WTC11 (cell line): Measurements from ENCODE around the gene CCDC39. TPM values are rescaled to one million over a fixed set of nuclear protein-coding genes. Genes with fewer than 3 reads are reported as not detected.

Experiments used
- ATAC-seq: fragments of 200-7000 bp; cut with Tn5 transposase; 2 replicates; pipeline ENCODE4 v1.10.0; 2021; ENCODE audit warnings: mild to moderate bottlenecking, moderate library complexity
- CTCF ChIA-PET: fragments of 300-600 bp; sonication (Branson Sonifier 250); formaldehyde crosslinking; loops from one replicate; lab custom pipeline; 2021; ENCODE audit warnings: antibody characterized with exemption; lab: Charles Lee
- POLR2A ChIA-PET: fragments of 350-600 bp; sonication (Branson Sonifier 250); formaldehyde crosslinking; loops from one replicate; lab custom pipeline; 2021; ENCODE audit warnings: antibody characterized with exemption; lab: Charles Lee
- DNase-seq: peaks from one replicate; pipeline ENCODE4 v3.0.0; 2021; ENCODE audit warnings: low spot score
- H3K27ac Mint-ChIP-seq: 2 replicates; pipeline ENCODE4 v1.8.0; 2021; ENCODE audit warnings: mixed read lengths
- H3K27me3 Mint-ChIP-seq: 2 replicates; pipeline ENCODE4 v1.8.0; 2021; ENCODE audit warnings: low read depth, mild to moderate bottlenecking, moderate library complexity, mixed read lengths
- H3K36me3 Mint-ChIP-seq: 2 replicates; pipeline ENCODE4 v1.8.0; 2021; ENCODE audit warnings: mixed read lengths
- H3K4me1 Mint-ChIP-seq: 2 replicates; pipeline ENCODE4 v1.8.0; 2022; ENCODE audit warnings: mixed read lengths
- H3K4me3 Mint-ChIP-seq: 2 replicates; pipeline ENCODE4 v1.8.0; 2021; ENCODE audit warnings: mild to moderate bottlenecking, moderate library complexity, mixed read lengths
- H3K9me3 Mint-ChIP-seq: 2 replicates; pipeline ENCODE4 v1.8.0; 2021; ENCODE audit warnings: mixed read lengths
- ESRRA ChIP-seq: sonication (generic); formaldehyde crosslinking; IDR thresholded peaks from 2 replicates; pipeline ENCODE4 v1.8.1; 2022; ENCODE audit warnings: mild to moderate bottlenecking, missing genetic modification reagents, borderline replicate concordance
- IRF2 ChIP-seq: sonication (generic); formaldehyde crosslinking; IDR thresholded peaks from 2 replicates; pipeline ENCODE4 v1.8.0; 2022; ENCODE audit warnings: low read depth, missing genetic modification reagents, borderline replicate concordance
- JUN ChIP-seq: sonication (generic); formaldehyde crosslinking; IDR thresholded peaks from 2 replicates; pipeline ENCODE4 v1.8.0; 2023; ENCODE audit warnings: mild to moderate bottlenecking, missing genetic modification reagents
- KAT7 ChIP-seq: sonication (generic); formaldehyde crosslinking; IDR thresholded peaks from 2 replicates; pipeline ENCODE4 v1.8.1; 2023; ENCODE audit warnings: missing genetic modification reagents, mild to moderate bottlenecking, borderline replicate concordance
- NFE2L1 ChIP-seq: sonication (generic); formaldehyde crosslinking; IDR thresholded peaks from 2 replicates; pipeline ENCODE4 v1.8.1; 2023; ENCODE audit warnings: missing genetic modification reagents
- NR2C2 ChIP-seq: sonication (generic); formaldehyde crosslinking; IDR thresholded peaks from 2 replicates; pipeline ENCODE4 v1.8.0; 2022; ENCODE audit warnings: mild to moderate bottlenecking, missing genetic modification reagents
- RORB ChIP-seq: fragments of 250-450 bp; sonication (Bioruptor Pico); IDR thresholded peaks from 2 replicates; pipeline ENCODE4 v1.9.0; 2021; ENCODE audit warnings: mild to moderate bottlenecking
- SMAD3 ChIP-seq: sonication (generic); formaldehyde crosslinking; IDR thresholded peaks from 2 replicates; pipeline ENCODE4 v1.8.0; 2022; ENCODE audit warnings: missing genetic modification reagents, mild to moderate bottlenecking, borderline replicate concordance
- SP1 ChIP-seq: sonication (generic); formaldehyde crosslinking; conservative IDR thresholded peaks from 2 replicates; pipeline ENCODE4 v1.8.1; 2022; ENCODE audit warnings: missing genetic modification reagents
- ZBTB21 ChIP-seq: sonication (generic); formaldehyde crosslinking; IDR thresholded peaks from 2 replicates; pipeline ENCODE4 v1.8.1; 2023; ENCODE audit warnings: mild to moderate bottlenecking, missing genetic modification reagents, borderline replicate concordance
- ZNF263 ChIP-seq: sonication (generic); formaldehyde crosslinking; IDR thresholded peaks from 2 replicates; pipeline ENCODE4 v1.8.1; 2022; ENCODE audit warnings: low read depth, mild to moderate bottlenecking, moderate library complexity, missing genetic modification reagents
- total RNA-seq: library from RNA; stranded (reverse); gene quantifications from 3 replicates; pipeline ENCODE4 v1.2.3, GENCODE V29; 2021
- TF ChIP-seq, protein P1 (sequence below): sonication (generic); formaldehyde crosslinking; conservative IDR thresholded peaks from 2 replicates; pipeline ENCODE4 v1.8.1; 2023; ENCODE audit warnings: mild to moderate bottlenecking, low read depth, missing genetic modification reagents, moderate library complexity
- TF ChIP-seq, protein P2 (sequence below): fragments of 250-450 bp; sonication (Bioruptor Pico); IDR thresholded peaks from 2 replicates; pipeline ENCODE4 v1.9.0; 2021; ENCODE audit warnings: mild to moderate bottlenecking
- TF ChIP-seq, protein P3 (sequence below): sonication (generic); formaldehyde crosslinking; IDR thresholded peaks from 2 replicates; pipeline ENCODE4 v1.8.1; 2022; ENCODE audit warnings: mild to moderate bottlenecking, missing genetic modification reagents, moderate library complexity, borderline replicate concordance
- TF ChIP-seq, protein P4 (sequence below): sonication (generic); formaldehyde crosslinking; IDR thresholded peaks from 2 replicates; pipeline ENCODE4 v1.8.1; 2023; ENCODE audit warnings: mild to moderate bottlenecking, missing genetic modification reagents, borderline replicate concordance
- TF ChIP-seq, protein P5 (sequence below): sonication (generic); formaldehyde crosslinking; conservative IDR thresholded peaks from 2 replicates; pipeline ENCODE4 v1.8.1; 2022; ENCODE audit warnings: mild to moderate bottlenecking, missing genetic modification reagents
- TF ChIP-seq, protein P6 (sequence below): sonication (generic); formaldehyde crosslinking; IDR thresholded peaks from 2 replicates; pipeline ENCODE4 v1.8.0; 2023; ENCODE audit warnings: mild to moderate bottlenecking, missing genetic modification reagents
- TF ChIP-seq, protein P7 (sequence below): fragments of 200-600 bp; IDR thresholded peaks from 2 replicates; pipeline ENCODE4 v1.8.0; 2022; ENCODE audit warnings: antibody characterized with exemption
- TF ChIP-seq, protein P8 (sequence below): sonication (generic); formaldehyde crosslinking; IDR thresholded peaks from 2 replicates; pipeline ENCODE4 v1.8.1; 2023; ENCODE audit warnings: mild to moderate bottlenecking, moderate library complexity, missing genetic modification reagents

CCDC39 gene
- total RNA-seq, 1 experiment from 2014 or later, result not detected

DNA sequence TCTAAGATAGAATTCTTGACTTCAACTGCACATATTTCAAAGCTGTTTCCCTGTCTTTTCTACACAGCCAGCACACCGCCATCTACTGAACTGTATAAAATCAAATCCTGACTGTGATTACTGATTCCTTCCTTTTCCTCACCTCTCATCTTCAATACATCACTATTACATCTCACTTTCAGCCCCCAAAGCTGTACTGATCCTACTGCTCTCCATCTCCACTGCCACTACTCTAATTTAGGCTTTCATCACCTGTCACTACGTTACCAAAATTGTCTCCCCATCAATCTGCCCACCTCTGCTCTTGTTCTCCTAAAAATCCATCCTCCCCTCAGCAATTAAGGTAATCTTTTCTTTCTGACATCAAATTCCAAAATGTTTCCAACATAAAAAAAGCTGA lies 4.5 kb upstream of the CCDC39 start (continued):
- TF ChIP-seq, protein P1, sequence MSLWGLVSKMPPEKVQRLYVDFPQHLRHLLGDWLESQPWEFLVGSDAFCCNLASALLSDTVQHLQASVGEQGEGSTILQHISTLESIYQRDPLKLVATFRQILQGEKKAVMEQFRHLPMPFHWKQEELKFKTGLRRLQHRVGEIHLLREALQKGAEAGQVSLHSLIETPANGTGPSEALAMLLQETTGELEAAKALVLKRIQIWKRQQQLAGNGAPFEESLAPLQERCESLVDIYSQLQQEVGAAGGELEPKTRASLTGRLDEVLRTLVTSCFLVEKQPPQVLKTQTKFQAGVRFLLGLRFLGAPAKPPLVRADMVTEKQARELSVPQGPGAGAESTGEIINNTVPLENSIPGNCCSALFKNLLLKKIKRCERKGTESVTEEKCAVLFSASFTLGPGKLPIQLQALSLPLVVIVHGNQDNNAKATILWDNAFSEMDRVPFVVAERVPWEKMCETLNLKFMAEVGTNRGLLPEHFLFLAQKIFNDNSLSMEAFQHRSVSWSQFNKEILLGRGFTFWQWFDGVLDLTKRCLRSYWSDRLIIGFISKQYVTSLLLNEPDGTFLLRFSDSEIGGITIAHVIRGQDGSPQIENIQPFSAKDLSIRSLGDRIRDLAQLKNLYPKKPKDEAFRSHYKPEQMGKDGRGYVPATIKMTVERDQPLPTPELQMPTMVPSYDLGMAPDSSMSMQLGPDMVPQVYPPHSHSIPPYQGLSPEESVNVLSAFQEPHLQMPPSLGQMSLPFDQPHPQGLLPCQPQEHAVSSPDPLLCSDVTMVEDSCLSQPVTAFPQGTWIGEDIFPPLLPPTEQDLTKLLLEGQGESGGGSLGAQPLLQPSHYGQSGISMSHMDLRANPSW (CRISPR knock-in tag), result no peak
- TF ChIP-seq ESRRA (CRISPR knock-in tag), result no peak
- no peak for TF ChIP-seq NR2C2 (CRISPR knock-in tag)
- no peak for TF ChIP-seq IRF2 (CRISPR knock-in tag)
- TF ChIP-seq, protein P2, sequence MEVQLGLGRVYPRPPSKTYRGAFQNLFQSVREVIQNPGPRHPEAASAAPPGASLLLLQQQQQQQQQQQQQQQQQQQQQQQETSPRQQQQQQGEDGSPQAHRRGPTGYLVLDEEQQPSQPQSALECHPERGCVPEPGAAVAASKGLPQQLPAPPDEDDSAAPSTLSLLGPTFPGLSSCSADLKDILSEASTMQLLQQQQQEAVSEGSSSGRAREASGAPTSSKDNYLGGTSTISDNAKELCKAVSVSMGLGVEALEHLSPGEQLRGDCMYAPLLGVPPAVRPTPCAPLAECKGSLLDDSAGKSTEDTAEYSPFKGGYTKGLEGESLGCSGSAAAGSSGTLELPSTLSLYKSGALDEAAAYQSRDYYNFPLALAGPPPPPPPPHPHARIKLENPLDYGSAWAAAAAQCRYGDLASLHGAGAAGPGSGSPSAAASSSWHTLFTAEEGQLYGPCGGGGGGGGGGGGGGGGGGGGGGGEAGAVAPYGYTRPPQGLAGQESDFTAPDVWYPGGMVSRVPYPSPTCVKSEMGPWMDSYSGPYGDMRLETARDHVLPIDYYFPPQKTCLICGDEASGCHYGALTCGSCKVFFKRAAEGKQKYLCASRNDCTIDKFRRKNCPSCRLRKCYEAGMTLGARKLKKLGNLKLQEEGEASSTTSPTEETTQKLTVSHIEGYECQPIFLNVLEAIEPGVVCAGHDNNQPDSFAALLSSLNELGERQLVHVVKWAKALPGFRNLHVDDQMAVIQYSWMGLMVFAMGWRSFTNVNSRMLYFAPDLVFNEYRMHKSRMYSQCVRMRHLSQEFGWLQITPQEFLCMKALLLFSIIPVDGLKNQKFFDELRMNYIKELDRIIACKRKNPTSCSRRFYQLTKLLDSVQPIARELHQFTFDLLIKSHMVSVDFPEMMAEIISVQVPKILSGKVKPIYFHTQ (CRISPR knock-in tag), result no peak
- TF ChIP-seq, protein P3, sequence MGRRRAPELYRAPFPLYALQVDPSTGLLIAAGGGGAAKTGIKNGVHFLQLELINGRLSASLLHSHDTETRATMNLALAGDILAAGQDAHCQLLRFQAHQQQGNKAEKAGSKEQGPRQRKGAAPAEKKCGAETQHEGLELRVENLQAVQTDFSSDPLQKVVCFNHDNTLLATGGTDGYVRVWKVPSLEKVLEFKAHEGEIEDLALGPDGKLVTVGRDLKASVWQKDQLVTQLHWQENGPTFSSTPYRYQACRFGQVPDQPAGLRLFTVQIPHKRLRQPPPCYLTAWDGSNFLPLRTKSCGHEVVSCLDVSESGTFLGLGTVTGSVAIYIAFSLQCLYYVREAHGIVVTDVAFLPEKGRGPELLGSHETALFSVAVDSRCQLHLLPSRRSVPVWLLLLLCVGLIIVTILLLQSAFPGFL, result no peak
- TF ChIP-seq, protein P4, sequence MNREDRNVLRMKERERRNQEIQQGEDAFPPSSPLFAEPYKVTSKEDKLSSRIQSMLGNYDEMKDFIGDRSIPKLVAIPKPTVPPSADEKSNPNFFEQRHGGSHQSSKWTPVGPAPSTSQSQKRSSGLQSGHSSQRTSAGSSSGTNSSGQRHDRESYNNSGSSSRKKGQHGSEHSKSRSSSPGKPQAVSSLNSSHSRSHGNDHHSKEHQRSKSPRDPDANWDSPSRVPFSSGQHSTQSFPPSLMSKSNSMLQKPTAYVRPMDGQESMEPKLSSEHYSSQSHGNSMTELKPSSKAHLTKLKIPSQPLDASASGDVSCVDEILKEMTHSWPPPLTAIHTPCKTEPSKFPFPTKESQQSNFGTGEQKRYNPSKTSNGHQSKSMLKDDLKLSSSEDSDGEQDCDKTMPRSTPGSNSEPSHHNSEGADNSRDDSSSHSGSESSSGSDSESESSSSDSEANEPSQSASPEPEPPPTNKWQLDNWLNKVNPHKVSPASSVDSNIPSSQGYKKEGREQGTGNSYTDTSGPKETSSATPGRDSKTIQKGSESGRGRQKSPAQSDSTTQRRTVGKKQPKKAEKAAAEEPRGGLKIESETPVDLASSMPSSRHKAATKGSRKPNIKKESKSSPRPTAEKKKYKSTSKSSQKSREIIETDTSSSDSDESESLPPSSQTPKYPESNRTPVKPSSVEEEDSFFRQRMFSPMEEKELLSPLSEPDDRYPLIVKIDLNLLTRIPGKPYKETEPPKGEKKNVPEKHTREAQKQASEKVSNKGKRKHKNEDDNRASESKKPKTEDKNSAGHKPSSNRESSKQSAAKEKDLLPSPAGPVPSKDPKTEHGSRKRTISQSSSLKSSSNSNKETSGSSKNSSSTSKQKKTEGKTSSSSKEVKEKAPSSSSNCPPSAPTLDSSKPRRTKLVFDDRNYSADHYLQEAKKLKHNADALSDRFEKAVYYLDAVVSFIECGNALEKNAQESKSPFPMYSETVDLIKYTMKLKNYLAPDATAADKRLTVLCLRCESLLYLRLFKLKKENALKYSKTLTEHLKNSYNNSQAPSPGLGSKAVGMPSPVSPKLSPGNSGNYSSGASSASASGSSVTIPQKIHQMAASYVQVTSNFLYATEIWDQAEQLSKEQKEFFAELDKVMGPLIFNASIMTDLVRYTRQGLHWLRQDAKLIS, result no peak

DNA sequence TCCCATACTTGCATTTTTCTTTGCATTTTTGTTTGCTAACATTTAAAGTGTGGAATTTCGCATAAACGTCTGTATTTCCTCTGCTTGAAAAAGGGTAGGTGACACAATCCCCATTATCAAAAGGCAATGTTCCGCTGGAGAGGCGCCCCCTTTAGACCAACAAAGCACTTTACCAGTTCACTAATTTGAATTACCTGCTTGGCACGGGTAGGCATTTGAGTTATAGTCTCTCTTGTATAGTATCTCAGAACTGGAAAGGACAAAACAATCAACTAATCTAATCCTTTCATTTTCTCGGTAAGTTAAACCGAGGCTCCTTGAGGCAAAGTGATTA lies 775 bp upstream of the CCDC39 start:
- POLR2A ChIA-PET, result no interaction called here
- TF ChIP-seq, protein P5, sequence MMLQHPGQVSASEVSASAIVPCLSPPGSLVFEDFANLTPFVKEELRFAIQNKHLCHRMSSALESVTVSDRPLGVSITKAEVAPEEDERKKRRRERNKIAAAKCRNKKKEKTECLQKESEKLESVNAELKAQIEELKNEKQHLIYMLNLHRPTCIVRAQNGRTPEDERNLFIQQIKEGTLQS (CRISPR knock-in tag), result no peak
- no peak for TF ChIP-seq ZBTB21 (CRISPR knock-in tag)
- TF ChIP-seq NR2C2 (CRISPR knock-in tag), result no peak
- 0 out of 2 replicates have a peak, but pooled peaks have one; percentile 19 for TF ChIP-seq SP1
- TF ChIP-seq, protein P6, sequence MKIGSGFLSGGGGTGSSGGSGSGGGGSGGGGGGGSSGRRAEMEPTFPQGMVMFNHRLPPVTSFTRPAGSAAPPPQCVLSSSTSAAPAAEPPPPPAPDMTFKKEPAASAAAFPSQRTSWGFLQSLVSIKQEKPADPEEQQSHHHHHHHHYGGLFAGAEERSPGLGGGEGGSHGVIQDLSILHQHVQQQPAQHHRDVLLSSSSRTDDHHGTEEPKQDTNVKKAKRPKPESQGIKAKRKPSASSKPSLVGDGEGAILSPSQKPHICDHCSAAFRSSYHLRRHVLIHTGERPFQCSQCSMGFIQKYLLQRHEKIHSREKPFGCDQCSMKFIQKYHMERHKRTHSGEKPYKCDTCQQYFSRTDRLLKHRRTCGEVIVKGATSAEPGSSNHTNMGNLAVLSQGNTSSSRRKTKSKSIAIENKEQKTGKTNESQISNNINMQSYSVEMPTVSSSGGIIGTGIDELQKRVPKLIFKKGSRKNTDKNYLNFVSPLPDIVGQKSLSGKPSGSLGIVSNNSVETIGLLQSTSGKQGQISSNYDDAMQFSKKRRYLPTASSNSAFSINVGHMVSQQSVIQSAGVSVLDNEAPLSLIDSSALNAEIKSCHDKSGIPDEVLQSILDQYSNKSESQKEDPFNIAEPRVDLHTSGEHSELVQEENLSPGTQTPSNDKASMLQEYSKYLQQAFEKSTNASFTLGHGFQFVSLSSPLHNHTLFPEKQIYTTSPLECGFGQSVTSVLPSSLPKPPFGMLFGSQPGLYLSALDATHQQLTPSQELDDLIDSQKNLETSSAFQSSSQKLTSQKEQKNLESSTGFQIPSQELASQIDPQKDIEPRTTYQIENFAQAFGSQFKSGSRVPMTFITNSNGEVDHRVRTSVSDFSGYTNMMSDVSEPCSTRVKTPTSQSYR, result no peak
- no peak for TF ChIP-seq JUN (CRISPR knock-in tag)
- TF ChIP-seq KAT7 (CRISPR knock-in tag), result no peak
- TF ChIP-seq ZNF263 (CRISPR knock-in tag), result no peak
- no peak for TF ChIP-seq SMAD3 (CRISPR knock-in tag)
- TF ChIP-seq, protein P7, sequence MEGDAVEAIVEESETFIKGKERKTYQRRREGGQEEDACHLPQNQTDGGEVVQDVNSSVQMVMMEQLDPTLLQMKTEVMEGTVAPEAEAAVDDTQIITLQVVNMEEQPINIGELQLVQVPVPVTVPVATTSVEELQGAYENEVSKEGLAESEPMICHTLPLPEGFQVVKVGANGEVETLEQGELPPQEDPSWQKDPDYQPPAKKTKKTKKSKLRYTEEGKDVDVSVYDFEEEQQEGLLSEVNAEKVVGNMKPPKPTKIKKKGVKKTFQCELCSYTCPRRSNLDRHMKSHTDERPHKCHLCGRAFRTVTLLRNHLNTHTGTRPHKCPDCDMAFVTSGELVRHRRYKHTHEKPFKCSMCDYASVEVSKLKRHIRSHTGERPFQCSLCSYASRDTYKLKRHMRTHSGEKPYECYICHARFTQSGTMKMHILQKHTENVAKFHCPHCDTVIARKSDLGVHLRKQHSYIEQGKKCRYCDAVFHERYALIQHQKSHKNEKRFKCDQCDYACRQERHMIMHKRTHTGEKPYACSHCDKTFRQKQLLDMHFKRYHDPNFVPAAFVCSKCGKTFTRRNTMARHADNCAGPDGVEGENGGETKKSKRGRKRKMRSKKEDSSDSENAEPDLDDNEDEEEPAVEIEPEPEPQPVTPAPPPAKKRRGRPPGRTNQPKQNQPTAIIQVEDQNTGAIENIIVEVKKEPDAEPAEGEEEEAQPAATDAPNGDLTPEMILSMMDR, result peak; percentile 64; the same call in 1 of the 2 replicates
- TF ChIP-seq NFE2L1, result no peak
- no peak for TF ChIP-seq RORB
- TF ChIP-seq, protein P8, sequence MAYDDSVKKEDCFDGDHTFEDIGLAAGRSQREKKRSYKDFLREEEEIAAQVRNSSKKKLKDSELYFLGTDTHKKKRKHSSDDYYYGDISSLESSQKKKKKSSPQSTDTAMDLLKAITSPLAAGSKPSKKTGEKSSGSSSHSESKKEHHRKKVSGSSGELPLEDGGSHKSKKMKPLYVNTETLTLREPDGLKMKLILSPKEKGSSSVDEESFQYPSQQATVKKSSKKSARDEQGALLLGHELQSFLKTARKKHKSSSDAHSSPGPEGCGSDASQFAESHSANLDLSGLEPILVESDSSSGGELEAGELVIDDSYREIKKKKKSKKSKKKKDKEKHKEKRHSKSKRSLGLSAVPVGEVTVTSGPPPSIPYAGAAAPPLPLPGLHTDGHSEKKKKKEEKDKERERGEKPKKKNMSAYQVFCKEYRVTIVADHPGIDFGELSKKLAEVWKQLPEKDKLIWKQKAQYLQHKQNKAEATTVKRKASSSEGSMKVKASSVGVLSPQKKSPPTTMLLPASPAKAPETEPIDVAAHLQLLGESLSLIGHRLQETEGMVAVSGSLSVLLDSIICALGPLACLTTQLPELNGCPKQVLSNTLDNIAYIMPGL (CRISPR knock-in tag), result no peak
- peak overlapping the region; percentile 99 for H3K4me3 Mint-ChIP-seq
- H3K9me3 Mint-ChIP-seq, result no peaks in the 10 kb centered on the region
- H3K36me3 Mint-ChIP-seq, result no peaks in the 10 kb centered on the region
- DNase-seq, result peak; percentile 41
- CTCF ChIA-PET, result interaction anchor here (0.9 to 1.2 kb wide), 3 partner anchors 46 to 78 kb away, joined by 3 to 5 read pairs (median 4); partner anchors contain the start of gene TTC14
- H3K27ac Mint-ChIP-seq, result peak overlapping the region; percentile 88; the same call in 1 of the 2 replicates
- H3K4me1 Mint-ChIP-seq, result 0 out of 2 replicates have a peak, but pooled peaks cover 3% of the 10 kb centered on the region
- peaks cover 25% of the 10 kb centered on the region for H3K27me3 Mint-ChIP-seq
- ATAC-seq, result peak; percentile 27
